Heart left ventricle (tissue), 16 donors: ENCODE measurements around the gene CD22. TPM values are rescaled to one million over a fixed set of nuclear protein-coding genes. Genes with fewer than 3 reads are reported as not detected.

Source experiments
- ATAC-seq, 4 donors: fragments of 200-7000 bp; cut with Tn5 transposase; one replicate each; pipeline ENCODE4 v1.9.1; 2020 to 2022; ENCODE audit warnings: moderate library complexity in 4 of 4, mild to moderate bottlenecking in 3 of 4, moderate number of reproducible peaks in 1 of 4
- DNase-seq, 5 donors: peaks; one replicate each; pipeline ENCODE4 v3.0.0-alpha.2; 2020
- H3K27ac ChIP-seq, 12 donors: fragments of 200-600 bp; sonication (generic) in 4 of 12; one replicate each; pipeline versions ENCODE4 v1.5.0 to v1.8.0; 2016 to 2022; ENCODE audit warnings: mild to moderate bottlenecking in 2 of 12
- H3K27me3 ChIP-seq, 9 donors: fragments of 200-600 bp; sonication (generic) in 2 of 9; one replicate each; pipeline versions ENCODE4 v1.5.1 to v1.8.0; 2016 to 2022; ENCODE audit warnings: mild to moderate bottlenecking in 3 of 9
- H3K36me3 ChIP-seq, 9 donors: fragments of 200-600 bp; sonication (generic) in 2 of 9; one replicate each; pipeline versions ENCODE4 v1.5.0 to v1.8.0; 2018 to 2022; ENCODE audit warnings: mild to moderate bottlenecking in 2 of 9
- H3K4me1 ChIP-seq, 12 donors: fragments of 200-600 bp; sonication (generic) in 4 of 12; one replicate each; pipeline versions ENCODE4 v1.5.0 to v1.8.0; 2016 to 2022; ENCODE audit warnings: mild to moderate bottlenecking in 3 of 12
- H3K4me3 ChIP-seq, 12 donors: fragments of 200-600 bp; sonication (generic) in 4 of 12; one replicate each; pipeline versions ENCODE4 v1.5.0 to v1.8.0; 2017 to 2022; ENCODE audit warnings: mild to moderate bottlenecking in 9 of 12, moderate library complexity in 4 of 12
- H3K9me3 ChIP-seq, 12 donors: fragments of 200-600 bp; sonication (generic) in 4 of 12; one replicate each; pipeline versions ENCODE4 v1.5.0 to v1.8.0; 2016 to 2022; ENCODE audit warnings: mild to moderate bottlenecking in 1 of 12
- CTCF ChIP-seq, 12 donors: fragments of 200-600 bp; sonication (generic) in 4 of 12; IDR thresholded peaks; one replicate each; pipeline versions ENCODE4 v1.5.0 to v1.8.0; 2018 to 2022; ENCODE audit warnings: antibody characterized with exemption in 12 of 12, mild to moderate bottlenecking in 5 of 12
- POLR2A ChIP-seq, 2 donors: fragments of 450-650 bp; IDR thresholded peaks; one replicate each; pipeline ENCODE4 v1.6.1; 2017; ENCODE audit warnings: antibody characterized with exemption in 2 of 2, mild to moderate bottlenecking in 2 of 2, moderate library complexity in 2 of 2
- WGBS, 4 donors: extraction: QIAGEN DNeasy Blood & Tissue Kit in 2 of 4; methylation state at CpG; one replicate each; pipeline versions ENCODE4 v1.1.5 to v1.1.7; 2013 to 2018; 5-methylcytosine and 5-hydroxymethylcytosine counted together
- intact Hi-C, 10 donors: fragments of 100-400 bp; cut with DNase I; formaldehyde crosslinking; loops; one replicate each; pipeline versions ENCODE4 v1.11.1 to v1.14.2; 2022
- polyA plus RNA-seq, 2 donors: library from polyadenylated mRNA; stranded (reverse); fragments of 200-250 nt; gene quantifications; one replicate each; pipeline ENCODE4 v1.2.3, GENCODE V29; 2013
- total RNA-seq, 9 donors: library from RNA; depleted of rRNA in 2 of 9; stranded (reverse); fragments of >200 nt in 2 of 9; fragmentation: NEBNext Ultra II Directional in 3 of 9; extraction: Animal tissue kit (Norgen Biotek cat#: 25700) in 3 of 9; gene quantifications; one replicate each; pipeline versions ENCODE4 v1.1.0 to v1.2.4, GENCODE V29; 2016 to 2023
- donor health status: ischemic (EF 13 %, LVEDD 7.1; RV severe dilation, severe dysfunction).
- donor health status: healthy with polysubstance abuse.
- donor health status: DM: no; HTN: yes; CAD: no.
- donor health status: DM: no; HTN: no; CAD: no.
- donor health status: ischemic (EF 25% LVEDD 6.9; RV normal size, moderate dysfunction).
- donor health status: ischemic (EF 25% LVEDD 5.7; RV mildly dilated, moderate dysfunction).
- donor health status: healthy.
- donor health status: DM: yes; HTN: yes; CAD: no.
- donor health status: ischemic (EF 35%, LVEDD 5.7; RV mildly dilated, moderate dysfunction).
- donor health status: nonischemic (EF 11% LVEDD 7.7; RV severe dilation, severe dysfunction).
- donor health status: DM: yes; HTN: yes; CAD: no.
- donor health status: PGD.
- donor health status: ischemic (EF 29% LVEDD 5.4; RV normal size, mild dysfunction).
- donor health status: nonischemic (EF 23%, LVEDD 6.1; RV moderate dilation, normal function).

Gene CD22
- total and polyA plus RNA-seq, 11 donors = 0.11 to 3.3 (median 1.0) TPM; not detected in 2

GRCh38 chr19:35389192-35389861, 60.3 kb downstream of the CD22 start:
- Histone ChIP-seq H3K4me1 (no peaks in the 10 kb centered on the region), H3K27ac (no peak overlapping the region), H3K9me3 (peaks cover 0 to 16% (median 6%) of the 10 kb centered on the region in 12 donors), H3K36me3 (no peaks in the 10 kb centered on the region), H3K27me3 (peaks cover 0 to 3% (median 0%) of the 10 kb centered on the region in 9 donors), H3K4me3 (no peak overlapping the region)
- intact Hi-C loops = no loop called here
- 77 to 82% (median 80%) methylated on average over 6 of the region's 6 CpGs for WGBS, 4 donors
- ATAC-seq (no peak), DNase-seq (no peak)
- TF ChIP-seq POLR2A (IDR thresholded peaks at IDR 0.05) (no peak), CTCF (IDR thresholded peaks at IDR 0.05) (no peak)

GRCh38 chr19:35392742-35393715, 64.0 kb downstream of the CD22 start:
- TF ChIP-seq CTCF (IDR thresholded peaks at IDR 0.05) = no peak
- TF ChIP-seq POLR2A (IDR thresholded peaks at IDR 0.05) = no peak
- WGBS, 4 donors = 71 to 75% (median 74%) methylated on average over 5 of the region's 5 CpGs
- H3K4me3 ChIP-seq = no peak overlapping the region
- DNase-seq (peak in 1 of 5 donors; percentile 4), ATAC-seq (no peak)
- no peaks in the 10 kb centered on the region for H3K9me3 ChIP-seq
- no peak overlapping the region for H3K27ac ChIP-seq
- H3K36me3 ChIP-seq = no peaks in the 10 kb centered on the region
- intact Hi-C loops = no loop called here
- H3K4me1 ChIP-seq = peaks cover 0 to 6% (median 0%) of the 10 kb centered on the region in 12 donors
- H3K27me3 ChIP-seq = no peaks in the 10 kb centered on the region

GRCh38 chr19:35395382-35396199, 66.6 kb downstream of the CD22 start:
- TF ChIP-seq POLR2A (IDR thresholded peaks at IDR 0.05) = no peak
- TF ChIP-seq CTCF (IDR thresholded peaks at IDR 0.05) = no peak
- Histone ChIP-seq H3K4me1 (peaks cover 0 to 10% (median 0%) of the 10 kb centered on the region in 12 donors), H3K9me3 (no peaks in the 10 kb centered on the region), H3K36me3 (no peaks in the 10 kb centered on the region), H3K27ac (no peak overlapping the region), H3K4me3 (no peak overlapping the region), H3K27me3 (no peaks in the 10 kb centered on the region)
- ATAC-seq (peak in 3 of 4 donors; percentile 47 to 73 (median 70)), DNase-seq (peak in 1 of 5 donors; percentile 43)
- 44 to 49% (median 47%) methylated on average over 15 to 19 of the region's 19 CpGs for WGBS, 4 donors
- intact Hi-C loops = no loop called here
